OCI-LY7 (cell line): Measurements from ENCODE around the gene NPB. TPM values are rescaled to one million over a fixed set of nuclear protein-coding genes. Genes with fewer than 3 reads are reported as not detected.

ENCODE experiments used
- Bru-seq: library from RNA; stranded (reverse); fragments of 400-500 nt; gene quantifications from one replicate; lab custom pipeline; 2021; lab: Mats Ljungman, UMichigan
- BruChase-seq, 2 experiments: library from RNA; stranded (reverse); fragments of 400-500 nt; gene quantifications; one replicate each; lab custom pipeline; 2021; lab: Mats Ljungman, UMichigan
- BruUV-seq: library from RNA; stranded (reverse); fragments of 400-500 nt; replicated peaks from 2 replicates; lab custom pipeline; 2021; lab: Mats Ljungman, UMichigan
- CTCF ChIA-PET: fragments of 300-600 bp; sonication (Branson Sonifier 250); formaldehyde crosslinking; loops from one replicate; lab custom pipeline; 2022; ENCODE audit warnings: antibody characterized with exemption; ENCODE audit not compliant: unreplicated experiment; lab: Charles Lee
- POLR2A ChIA-PET: fragments of 300-600 bp; sonication (Branson Sonifier 250); formaldehyde crosslinking; loops from one replicate; lab custom pipeline; 2022; ENCODE audit warnings: antibody characterized with exemption; lab: Charles Lee
- DNase-seq: peaks from one replicate; pipeline ENCODE4 v3.0.0-alpha.2; 2015; ENCODE audit warnings: low spot score
- H2AFZ ChIP-seq: fragments of 200-600 bp; sonication (generic), shearing (Covaris generic); 2 replicates; pipeline ENCODE4 v1.6.1; 2014; ENCODE audit warnings: mild to moderate bottlenecking, antibody characterized with exemption, low read length, moderate library complexity
- H3K27ac ChIP-seq: fragments of 200-600 bp; sonication (generic); 2 replicates; pipeline ENCODE4 v1.5.1; 2014; ENCODE audit warnings: mixed run types, low read depth, mild to moderate bottlenecking, moderate library complexity, low read length, inconsistent platforms; ENCODE audit not compliant: poor library complexity, severe bottlenecking
- H3K36me3 ChIP-seq: fragments of 200-600 bp; sonication (generic); 2 replicates; pipeline ENCODE4 v1.6.1; 2014; ENCODE audit warnings: mild to moderate bottlenecking, antibody characterized with exemption, low read length, moderate library complexity, mixed read lengths; ENCODE audit not compliant: insufficient read depth
- H3K4me1 ChIP-seq: fragments of 200-600 bp; sonication (generic); 2 replicates; pipeline ENCODE4 v1.5.1; 2014; ENCODE audit warnings: mild to moderate bottlenecking, low read length; ENCODE audit not compliant: insufficient read depth, poor library complexity, severe bottlenecking
- H3K4me2 ChIP-seq: fragments of 200-600 bp; sonication (generic); 2 replicates; pipeline ENCODE4 v1.6.1; 2014; ENCODE audit warnings: mild to moderate bottlenecking, low read length
- H3K4me3 ChIP-seq: fragments of 200-600 bp; sonication (generic); 2 replicates; pipeline ENCODE4 v1.5.1; 2014; ENCODE audit warnings: mild to moderate bottlenecking, low read depth, low read length; ENCODE audit not compliant: poor library complexity, severe bottlenecking
- H3K79me2 ChIP-seq: fragments of 200-600 bp; sonication (generic); 2 replicates; pipeline ENCODE4 v1.6.1; 2016; ENCODE audit warnings: low read depth, mild to moderate bottlenecking, low read length, moderate library complexity, mixed read lengths; ENCODE audit not compliant: insufficient read depth
- H3K9me2 ChIP-seq: fragments of 200-600 bp; sonication (generic); 2 replicates; pipeline ENCODE4 v1.6.1; 2016; ENCODE audit warnings: mild to moderate bottlenecking, low read length, mixed read lengths; ENCODE audit not compliant: insufficient read depth
- H3K9me3 ChIP-seq: fragments of 200-600 bp; sonication (generic); 2 replicates; pipeline ENCODE4 v1.6.1; 2014; ENCODE audit warnings: mild to moderate bottlenecking, mixed run types, low read length, mixed read lengths
- H4K20me1 ChIP-seq: fragments of 200-600 bp; sonication (generic); 2 replicates; pipeline ENCODE4 v1.6.1; 2014; ENCODE audit warnings: mild to moderate bottlenecking, antibody characterized with exemption, low read length, moderate library complexity, mixed read lengths; ENCODE audit not compliant: insufficient read depth
- EZH2phosphoT487 ChIP-seq: fragments of 200-600 bp; sonication (generic); IDR thresholded peaks from 2 replicates; pipeline ENCODE4 v1.6.1; 2018; ENCODE audit warnings: low read depth, borderline replicate concordance, mild to moderate bottlenecking, mixed run types, antibody characterized with exemption, low read length, moderate library complexity, mixed read lengths
- intact Hi-C: fragments of 100-400 bp; cut with micrococcal nuclease; formaldehyde crosslinking; loops from one replicate; pipeline ENCODE4 v1.10.0; 2022; ENCODE audit not compliant: unreplicated experiment
- long read RNA-seq: library from polyadenylated mRNA; stranded (forward); transcript quantifications from one replicate; pipeline ENCODE4 v2.0.0, GENCODE V29; 2022
- total RNA-seq, 2 experiments: library from RNA; depleted of rRNA in 1 of 2; stranded (reverse); fragments of >200 nt in 1 of 2; shearing (Covaris generic) in 1 of 2; gene quantifications; 2 replicates each; pipeline ENCODE4 v1.2.3, GENCODE V29; 2014 to 2022
- TF ChIP-seq, protein P1 (sequence below): fragments of 200-600 bp; sonication (generic); conservative IDR thresholded peaks from 2 replicates; pipeline ENCODE4 v1.5.1; 2014; ENCODE audit warnings: mild to moderate bottlenecking, antibody characterized with exemption, low read length, moderate library complexity, mixed read lengths

Gene NPB
- 3.2 and 3.9 TPM in 2 replicates for total RNA-seq (2014; rRNA removed; shearing (Covaris generic))
- total RNA-seq (2022), result 2.5 and 2.8 TPM in 2 replicates
- percentile 23 among the genes with signal in this experiment for Bru-seq, nascent RNA
- percentile 33 among the genes with signal in this experiment for BruChase-seq, experiment 1, labeled RNA remaining after a 6-hour chase
- percentile 35 among the genes with signal in this experiment for BruChase-seq, experiment 2, labeled RNA remaining after a 2-hour chase
- long read RNA-seq, result 0 reads

DNA sequence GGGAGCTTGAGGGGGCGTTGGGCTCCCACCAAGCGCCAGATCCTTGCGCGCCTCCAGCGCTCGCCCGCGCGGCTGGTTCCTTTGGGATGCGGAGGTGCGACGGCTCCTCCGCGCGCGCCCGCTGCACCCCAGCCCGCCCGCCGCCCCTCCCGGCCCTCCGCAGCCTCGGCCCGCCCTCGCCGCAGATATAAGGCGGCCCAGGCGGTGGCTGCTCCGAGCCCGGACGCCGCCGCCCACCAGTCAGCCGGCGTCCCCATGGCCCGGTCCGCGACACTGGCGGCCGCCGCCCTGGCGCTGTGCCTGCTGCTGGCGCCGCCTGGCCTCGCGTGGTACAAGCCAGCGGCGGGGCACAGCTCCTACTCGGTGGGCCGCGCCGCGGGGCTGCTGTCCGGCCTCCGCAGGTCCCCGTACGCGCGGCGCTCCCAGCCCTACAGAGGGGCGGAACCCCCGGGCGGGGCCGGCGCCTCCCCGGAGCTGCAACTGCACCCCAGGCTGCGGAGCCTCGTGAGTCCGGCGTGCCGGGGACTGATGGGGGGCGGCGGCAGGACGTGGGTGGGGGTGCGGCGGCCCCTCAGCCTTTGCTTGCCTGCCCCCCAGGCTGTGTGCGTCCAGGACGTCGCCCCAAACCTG is at the start of gene NPB:
Gene NPB, plus strand, starts transcription at position 216 of the 630 bp plus-strand sequence. Its CDS starts 40 bp downstream, at position 256.
- Histone ChIP-seq H3K9me3 (no peaks in the 10 kb centered on the region), H2AFZ (no peak within 1 kb of the TSS), H3K79me2 (no peaks in the 10 kb centered on the region), H3K36me3 (peaks cover 48% of the 10 kb centered on the region), H4K20me1 (no peaks in the 10 kb centered on the region; the same call in 1 of the 2 replicates), H3K9me2 (no peaks in the 10 kb centered on the region), H3K4me1 (no peaks in the 10 kb centered on the region), H3K4me3 (no peak within 1 kb of the TSS), H3K4me2 (no peak within 1 kb of the TSS), H3K27ac (no peak within 1 kb of the TSS)
- no TSS peak for BruUV-seq
- DNase-seq, result no peak
- ChIA-PET POLR2A (no interaction called here), CTCF (no interaction called here)
- intact Hi-C loops, result no loop called here
- TF ChIP-seq EZH2phosphoT487, result no peak
- TF ChIP-seq, protein P1, sequence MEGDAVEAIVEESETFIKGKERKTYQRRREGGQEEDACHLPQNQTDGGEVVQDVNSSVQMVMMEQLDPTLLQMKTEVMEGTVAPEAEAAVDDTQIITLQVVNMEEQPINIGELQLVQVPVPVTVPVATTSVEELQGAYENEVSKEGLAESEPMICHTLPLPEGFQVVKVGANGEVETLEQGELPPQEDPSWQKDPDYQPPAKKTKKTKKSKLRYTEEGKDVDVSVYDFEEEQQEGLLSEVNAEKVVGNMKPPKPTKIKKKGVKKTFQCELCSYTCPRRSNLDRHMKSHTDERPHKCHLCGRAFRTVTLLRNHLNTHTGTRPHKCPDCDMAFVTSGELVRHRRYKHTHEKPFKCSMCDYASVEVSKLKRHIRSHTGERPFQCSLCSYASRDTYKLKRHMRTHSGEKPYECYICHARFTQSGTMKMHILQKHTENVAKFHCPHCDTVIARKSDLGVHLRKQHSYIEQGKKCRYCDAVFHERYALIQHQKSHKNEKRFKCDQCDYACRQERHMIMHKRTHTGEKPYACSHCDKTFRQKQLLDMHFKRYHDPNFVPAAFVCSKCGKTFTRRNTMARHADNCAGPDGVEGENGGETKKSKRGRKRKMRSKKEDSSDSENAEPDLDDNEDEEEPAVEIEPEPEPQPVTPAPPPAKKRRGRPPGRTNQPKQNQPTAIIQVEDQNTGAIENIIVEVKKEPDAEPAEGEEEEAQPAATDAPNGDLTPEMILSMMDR, result no peak

GRCh38 chr17:81854974-81855774 is 46.9 kb upstream of the NPB start:
- ChIA-PET POLR2A (interaction anchor here (0.7 to 1.3 kb wide), 3 partner anchors 15 to 1293 kb away, joined by 3 to 4 read pairs (median 4); no protein-coding TSS in a partner anchor), CTCF (no interaction called here)
- peaks cover 15% of the 10 kb centered on the region; the same call in 1 of the 2 replicates for H4K20me1 ChIP-seq
- H3K9me3 ChIP-seq, result no peaks in the 10 kb centered on the region
- no peak overlapping the region for H3K27ac ChIP-seq
- H3K9me2 ChIP-seq, result no peaks in the 10 kb centered on the region
- no peak overlapping the region for H2AFZ ChIP-seq
- intact Hi-C loops, result no loop called here
- no peak for DNase-seq
- no peak overlapping the region for H3K4me2 ChIP-seq
- TF ChIP-seq, protein P1, result peak; percentile 42
- TF ChIP-seq EZH2phosphoT487, result no peak
- peaks cover 93% of the 10 kb centered on the region for H3K36me3 ChIP-seq
- BruUV-seq, result no TSS peak
- H3K4me3 ChIP-seq, result no peak overlapping the region
- peaks cover 15% of the 10 kb centered on the region for H3K4me1 ChIP-seq
- peaks cover 29% of the 10 kb centered on the region for H3K79me2 ChIP-seq
